GM18868 (cell line): ENCODE measurements around the gene SORCS1.
"Not testable (repeated sequence)": the region's sequence is repeated elsewhere in the genome, so short reads cannot be mapped to it uniquely, and the experiment has no call there.

Source experiments
- ATAC-seq: cut with Tn5 transposase; IDR thresholded peaks from one replicate; pipeline ENCODE4 v1.9.1; 2021; ENCODE audit warnings: mild to moderate bottlenecking, moderate library complexity; ENCODE audit not compliant: unreplicated experiment

SORCS1 gene

GRCh38 chr10:106952033-106952432 is 212.5 kb downstream of the SORCS1 start:
- ATAC-seq = no peak

GRCh38 chr10:106949680-106950478 is 214.6 kb downstream of the SORCS1 start:
- no peak for ATAC-seq

GRCh38 chr10:106947643-106948042 is 216.9 kb downstream of the SORCS1 start:
- peak; percentile 50 for ATAC-seq

- no peak for ATAC-seq
Observed at GRCh38 chr10:106942035-106942662, 222.4 kb downstream of the SORCS1 start.

GRCh38 chr10:106941297-106942034 is 223.0 kb downstream of the SORCS1 start:
- ATAC-seq = no peak

GRCh38 chr10:106938513-106938912 is 226.0 kb downstream of the SORCS1 start:
- ATAC-seq = no peak

- peak; percentile 67 for ATAC-seq
Observed at GRCh38 chr10:106935978-106936451, 228.5 kb downstream of the SORCS1 start.

- ATAC-seq = no peak
Observed at GRCh38 chr10:106931853-106932249, 232.7 kb downstream of the SORCS1 start.

- peak; percentile 79 for ATAC-seq
Observed at GRCh38 chr10:106931159-106931852, 233.2 kb downstream of the SORCS1 start.

GRCh38 chr10:106930751-106931150 is 233.8 kb downstream of the SORCS1 start:
- ATAC-seq = peak; percentile 30

- no peak for ATAC-seq
Observed at GRCh38 chr10:106929291-106929895, 235.1 kb downstream of the SORCS1 start.

- not testable (repeated sequence) for ATAC-seq
Observed at GRCh38 chr10:106928151-106928550, 236.4 kb downstream of the SORCS1 start.

- no peak for ATAC-seq
Observed at GRCh38 chr10:106925191-106925590, 239.3 kb downstream of the SORCS1 start.

GRCh38 chr10:106920538-106920937 is 244.0 kb downstream of the SORCS1 start:
- ATAC-seq = peak; percentile 21

- ATAC-seq = peak; percentile 84
Observed at GRCh38 chr10:106919871-106920282, 244.6 kb downstream of the SORCS1 start.

- ATAC-seq = no peak
Observed at GRCh38 chr10:106917452-106918055, 247.0 kb downstream of the SORCS1 start.

- no peak for ATAC-seq
Observed at GRCh38 chr10:106914016-106914415, 250.5 kb downstream of the SORCS1 start.

- no peak for ATAC-seq
Observed at GRCh38 chr10:106913348-106913747, 251.2 kb downstream of the SORCS1 start.

- ATAC-seq = no peak
Observed at GRCh38 chr10:106911096-106911495, 253.4 kb downstream of the SORCS1 start.

GRCh38 chr10:106910666-106911065 is 253.8 kb downstream of the SORCS1 start:
- no peak for ATAC-seq
